Ascending aorta (tissue), 2 donors: Measurements from ENCODE around the gene RAET1E. TPM values are rescaled to one million over a fixed set of nuclear protein-coding genes. Genes with fewer than 3 reads are reported as not detected.
"Not testable (repeated sequence)": the region's sequence is repeated elsewhere in the genome, so short reads cannot be mapped to it uniquely, and the experiment has no call there.

ENCODE experiments used
- DNase-seq, 2 donors: peaks; one replicate each; pipeline ENCODE4 v3.0.0-alpha.2; 2019; ENCODE audit warnings: low spot score in 2 of 2
- H3K27ac ChIP-seq, 2 donors: fragments of 200-600 bp; sonication (generic); one replicate each; pipeline ENCODE4 v1.5.1; 2016 to 2017; ENCODE audit warnings: mild to moderate bottlenecking in 1 of 2
- H3K27me3 ChIP-seq: fragments of 200-600 bp; sonication (generic); one replicate; pipeline ENCODE4 v1.5.1; 2017
- H3K36me3 ChIP-seq, 2 donors: fragments of 200-600 bp; sonication (generic); one replicate each; pipeline ENCODE4 v1.5.1; 2016
- H3K4me1 ChIP-seq, 2 donors: fragments of 200-600 bp; sonication (generic); one replicate each; pipeline ENCODE4 v1.5.1; 2016 to 2017; ENCODE audit warnings: mild to moderate bottlenecking in 1 of 2
- H3K4me3 ChIP-seq, 2 donors: fragments of 200-600 bp; sonication (generic); one replicate each; pipeline ENCODE4 v1.5.1; 2016 to 2017; ENCODE audit warnings: mild to moderate bottlenecking in 1 of 2
- H3K9me3 ChIP-seq, 2 donors: fragments of 200-600 bp; sonication (generic); one replicate each; pipeline ENCODE4 v1.5.1; 2016
- CTCF ChIP-seq, 3 experiments: fragments of 200-600 bp in 2 of 3; fragments of 450-650 bp in 1 of 3; sonication (generic) in 2 of 3; IDR thresholded peaks; one replicate each; pipeline ENCODE4 v1.5.1; 2016 to 2019; ENCODE audit warnings: antibody characterized with exemption in 3 of 3, mild to moderate bottlenecking in 1 of 3, moderate library complexity in 1 of 3
- intact Hi-C: fragments of 100-400 bp; cut with DNase I; formaldehyde crosslinking; loops from one replicate; pipeline ENCODE4 v1.15.1; 2023
- total RNA-seq: library from RNA; depleted of rRNA; stranded (reverse); fragments of >200 nt; gene quantifications from one replicate; pipeline ENCODE4 v1.1.0, GENCODE V29; 2016

The RAET1E gene
- total RNA-seq, 1 donor from 2014 or later = not detected

GRCh38 chr6:149913540-149914240 is 15.8 kb upstream of the RAET1E start:
- Histone ChIP-seq H3K27ac (no peak overlapping the region), H3K4me3 (no peak overlapping the region), H3K9me3 (no peaks in the 10 kb centered on the region), H3K27me3 (no peaks in the 10 kb centered on the region), H3K36me3 (no peaks in the 10 kb centered on the region), H3K4me1 (no peaks in the 10 kb centered on the region)
- intact Hi-C loops = no loop called here
- DNase-seq = no peak
- TF ChIP-seq CTCF (IDR thresholded peaks at IDR 0.05) = no peak

DNA sequence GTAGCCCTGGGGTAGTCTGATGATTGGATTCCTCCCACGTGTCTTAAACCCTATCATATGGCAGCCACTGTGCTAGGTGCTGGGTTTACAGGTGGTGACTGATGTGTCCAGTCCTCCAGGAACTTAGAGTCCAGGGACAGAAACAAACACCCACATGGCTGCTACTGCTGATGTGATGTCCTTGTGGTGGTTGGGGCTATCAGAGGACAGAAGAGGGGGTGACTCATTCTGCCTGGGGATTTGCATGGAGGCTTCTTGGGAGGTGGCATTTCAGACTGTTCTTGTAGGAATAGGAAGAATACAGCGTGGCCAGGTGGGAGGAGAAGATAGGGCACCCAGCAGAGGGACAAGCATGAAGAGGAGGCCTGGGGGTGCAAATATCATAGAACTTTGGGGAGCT is 15.2 kb upstream of the RAET1E start:
- TF ChIP-seq CTCF (IDR thresholded peaks at IDR 0.05) = no peak
- H3K27ac ChIP-seq = no peak overlapping the region
- no peaks in the 10 kb centered on the region for H3K9me3 ChIP-seq
- no peaks in the 10 kb centered on the region for H3K36me3 ChIP-seq
- no peaks in the 10 kb centered on the region for H3K4me1 ChIP-seq
- no peak for DNase-seq
- intact Hi-C loops = no loop called here
- no peak overlapping the region for H3K4me3 ChIP-seq
- no peaks in the 10 kb centered on the region for H3K27me3 ChIP-seq

- intact Hi-C loops, DNase-seq, H3K4me1 ChIP-seq, H3K27me3 ChIP-seq, H3K27ac ChIP-seq, H3K36me3 ChIP-seq, H3K9me3 ChIP-seq, H3K4me3 ChIP-seq: not testable (repeated sequence)
Measured at GRCh38 chr6:149912680-149913079, 14.8 kb upstream of the RAET1E start.

- no peaks in the 10 kb centered on the region for H3K36me3 ChIP-seq
- DNase-seq = no peak
- no peak overlapping the region for H3K4me3 ChIP-seq
- no peaks in the 10 kb centered on the region for H3K9me3 ChIP-seq
- no peak overlapping the region for H3K27ac ChIP-seq
- no peaks in the 10 kb centered on the region for H3K27me3 ChIP-seq
- TF ChIP-seq CTCF (IDR thresholded peaks at IDR 0.05) = no peak
- H3K4me1 ChIP-seq = no peaks in the 10 kb centered on the region
- intact Hi-C loops = no loop called here
Measured at GRCh38 chr6:149910721-149911151, 12.8 kb upstream of the RAET1E start.

DNA sequence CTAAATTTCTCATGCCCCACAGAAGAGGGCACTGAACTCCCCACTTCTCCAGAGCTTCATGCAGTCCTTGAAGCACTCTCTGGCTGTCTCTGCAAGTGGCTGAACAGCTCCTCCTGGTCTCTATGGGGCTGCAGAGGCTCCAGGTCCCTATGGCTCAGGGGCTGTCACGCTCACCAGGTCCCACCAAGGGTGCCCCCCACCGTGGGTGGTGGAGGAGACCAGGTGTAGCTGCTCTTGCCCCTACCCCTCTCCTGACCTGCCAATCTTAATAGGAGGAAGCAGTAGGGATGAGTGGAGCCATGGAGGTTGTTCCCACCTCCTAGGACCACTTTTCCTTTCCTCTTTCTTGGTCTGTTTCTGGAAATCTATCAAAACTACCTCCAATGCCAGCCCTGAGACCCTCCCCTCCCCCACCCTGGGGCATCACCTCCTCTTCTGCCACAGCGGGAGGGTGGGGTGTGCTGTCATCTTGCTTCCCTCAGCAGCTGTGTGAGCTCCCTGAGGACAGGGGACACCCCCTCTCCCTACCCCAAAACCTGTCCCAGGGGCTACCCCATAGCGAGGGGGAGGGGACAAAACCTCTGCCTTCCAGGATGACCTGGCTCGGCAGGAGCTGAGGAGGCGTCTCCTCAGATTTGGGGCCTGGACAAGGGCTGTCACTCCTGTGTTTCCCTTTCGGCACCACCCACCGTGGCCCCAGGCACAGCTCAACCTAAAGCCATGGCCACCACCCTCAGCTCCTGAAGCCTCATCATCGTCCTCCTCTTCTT is 12.0 kb upstream of the RAET1E start:
- no peak for TF ChIP-seq CTCF (IDR thresholded peaks at IDR 0.05)
- no peak for DNase-seq
- Histone ChIP-seq H3K27me3 (no peaks in the 10 kb centered on the region), H3K4me3 (no peak overlapping the region), H3K4me1 (no peaks in the 10 kb centered on the region), H3K27ac (no peak overlapping the region), H3K9me3 (no peaks in the 10 kb centered on the region), H3K36me3 (no peaks in the 10 kb centered on the region)
- intact Hi-C loops = no loop called here

DNA sequence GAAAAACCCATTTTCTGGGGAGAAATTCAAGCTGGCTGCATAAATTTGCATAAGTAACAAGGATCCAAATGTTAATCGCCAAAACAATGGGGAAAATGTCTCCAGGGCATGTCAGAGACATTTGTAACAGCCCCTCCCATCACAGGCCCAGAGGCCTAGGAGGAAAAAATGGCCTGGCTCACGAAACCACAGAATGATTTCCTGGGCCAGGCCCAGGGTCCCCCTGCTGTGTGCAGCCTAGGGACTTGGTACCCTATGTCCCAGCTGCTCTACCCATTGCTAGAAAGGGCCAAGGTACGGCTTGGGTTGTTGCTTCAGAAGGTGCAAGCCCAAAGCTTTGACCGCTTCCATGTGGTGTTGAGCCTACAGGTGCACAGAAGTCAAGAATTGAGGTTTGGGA is 10.6 kb upstream of the RAET1E start:
- H3K36me3 ChIP-seq, H3K27ac ChIP-seq, DNase-seq, H3K27me3 ChIP-seq, intact Hi-C loops, H3K4me3 ChIP-seq, H3K4me1 ChIP-seq, H3K9me3 ChIP-seq: not testable (repeated sequence)
